Transverse colon (tissue), 4 donors: ENCODE results near the gene DHFR. TPM values are rescaled to one million over a fixed set of nuclear protein-coding genes. Genes with fewer than 3 reads are reported as not detected.

ENCODE experiments used
- DNase-seq: peaks from one replicate; pipeline ENCODE4 v3.0.0-alpha.2; 2019
- H3K27ac ChIP-seq, 4 donors: fragments of 200-600 bp; sonication (generic); 2 replicates each; pipeline ENCODE4 v1.5.1; 2016 to 2018; ENCODE audit warnings: inconsistent platforms in 4 of 4
- H3K27me3 ChIP-seq: fragments of 200-600 bp; sonication (generic); 2 replicates; pipeline ENCODE4 v1.5.1; 2017; ENCODE audit warnings: inconsistent platforms
- H3K36me3 ChIP-seq, 4 donors: fragments of 200-600 bp; sonication (generic); 2 replicates each; pipeline ENCODE4 v1.5.1; 2017 to 2019; ENCODE audit warnings: inconsistent platforms in 4 of 4
- H3K4me1 ChIP-seq, 4 donors: fragments of 200-600 bp; sonication (generic); 2 replicates each; pipeline ENCODE4 v1.5.1; 2017 to 2020; ENCODE audit warnings: inconsistent platforms in 4 of 4
- H3K4me3 ChIP-seq, 4 donors: fragments of 200-600 bp; sonication (generic); 1 replicate in 1 of 4; 2 replicates in 3 of 4; pipeline versions ENCODE4 v1.5.1 to v1.6.1; 2017 to 2019; ENCODE audit warnings: inconsistent platforms in 4 of 4
- H3K9me3 ChIP-seq, 2 donors: fragments of 200-600 bp; sonication (generic); 2 replicates each; pipeline ENCODE4 v1.5.1; 2017 to 2019; ENCODE audit warnings: inconsistent platforms in 2 of 2
- EP300 ChIP-seq: sonication (generic); formaldehyde crosslinking; IDR thresholded peaks from one replicate; pipeline ENCODE4 v1.6.1; 2017; ENCODE audit warnings: antibody characterized with exemption, low read depth
- POLR2A ChIP-seq: fragments of 450-650 bp; IDR thresholded peaks from one replicate; pipeline ENCODE4 v1.6.1; 2016; ENCODE audit warnings: antibody characterized with exemption, mild to moderate bottlenecking, moderate library complexity
- POLR2AphosphoS5 ChIP-seq, 3 donors: sonication (generic); formaldehyde crosslinking; IDR thresholded peaks; one replicate each; pipeline ENCODE4 v1.6.1; 2016; ENCODE audit warnings: antibody characterized with exemption in 3 of 3
- WGBS, 2 donors: methylation state at CpG; one replicate each; pipeline ENCODE4 v1.1.5; 2018; ENCODE audit warnings: low coverage in 1 of 2; 5-methylcytosine and 5-hydroxymethylcytosine counted together
- in situ Hi-C, 4 donors: fragments of 200-750 bp; cut with MboI; loops; one replicate each; pipeline versions ENCODE4 v1.15.0 to v1.15.1; 2017; ENCODE audit warnings: low sequenced_read_pairs in 3 of 4, low pct_ligation_motif_present in 1 of 4, low pct_unique_long_range_greater_than_20kb in 1 of 4
- intact Hi-C: fragments of 100-400 bp; cut with DNase I; formaldehyde crosslinking; loops from one replicate; pipeline ENCODE4 v1.15.1; 2023; ENCODE audit warnings: low total_unique reads
- total RNA-seq, 4 donors: library from RNA; depleted of rRNA; stranded (reverse); fragments of >200 nt; gene quantifications; one replicate each; pipeline ENCODE4 v1.1.0, GENCODE V29; 2016
- TF ChIP-seq, protein P1 (sequence below), 5 experiments: fragments of 200-600 bp in 3 of 5; fragments of 450-650 bp in 2 of 5; sonication (generic) in 3 of 5; IDR thresholded peaks; 1 replicate in 2 of 5; 2 replicates in 3 of 5; pipeline ENCODE4 v1.5.1; 2016 to 2017; ENCODE audit warnings: antibody characterized with exemption in 5 of 5, inconsistent platforms in 3 of 5, mild to moderate bottlenecking in 2 of 5, moderate library complexity in 1 of 5

DHFR gene
- total RNA-seq, 4 donors from 2014 or later: 12.7 to 31.4 (median 26.8) TPM

DNA sequence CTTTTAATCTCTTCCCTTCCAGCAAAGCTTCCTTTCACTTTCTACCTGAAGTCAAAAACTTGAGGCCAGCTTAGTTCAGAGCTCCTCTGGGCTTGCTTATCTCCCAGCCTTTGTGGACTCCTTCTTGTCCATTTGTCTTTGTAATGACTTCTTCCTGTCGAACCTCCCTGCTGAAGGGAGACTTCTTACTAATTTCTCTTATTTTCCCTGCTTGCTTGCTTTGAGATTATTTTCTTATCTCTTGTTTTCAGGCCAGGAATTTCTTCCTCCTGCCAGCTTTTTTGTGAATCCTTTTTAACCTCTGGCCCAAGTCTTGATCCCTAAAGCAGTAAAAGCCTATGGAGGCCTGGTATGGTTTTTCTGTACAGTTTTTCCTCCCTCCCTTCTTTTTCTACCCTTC is 46.8 kb upstream of the DHFR start:
- Histone ChIP-seq H3K9me3 (no peaks in the 10 kb centered on the region), H3K4me3 (no peak overlapping the region), H3K4me1 (peaks cover 1 to 16% (median 3%) of the 10 kb centered on the region in 4 donors), H3K27me3 (no peaks in the 10 kb centered on the region), H3K36me3 (no peaks in the 10 kb centered on the region), H3K27ac (no peak overlapping the region)
- 61 to 94% methylated on average over 1 of the region's 1 CpG for WGBS, 2 donors
- DNase-seq: no peak
- in situ Hi-C loops: no loop called here
- TF ChIP-seq EP300 (no peak), POLR2A (no peak), POLR2AphosphoS5 (IDR thresholded peaks at IDR 0.05) (no peak)
- TF ChIP-seq, protein P1, sequence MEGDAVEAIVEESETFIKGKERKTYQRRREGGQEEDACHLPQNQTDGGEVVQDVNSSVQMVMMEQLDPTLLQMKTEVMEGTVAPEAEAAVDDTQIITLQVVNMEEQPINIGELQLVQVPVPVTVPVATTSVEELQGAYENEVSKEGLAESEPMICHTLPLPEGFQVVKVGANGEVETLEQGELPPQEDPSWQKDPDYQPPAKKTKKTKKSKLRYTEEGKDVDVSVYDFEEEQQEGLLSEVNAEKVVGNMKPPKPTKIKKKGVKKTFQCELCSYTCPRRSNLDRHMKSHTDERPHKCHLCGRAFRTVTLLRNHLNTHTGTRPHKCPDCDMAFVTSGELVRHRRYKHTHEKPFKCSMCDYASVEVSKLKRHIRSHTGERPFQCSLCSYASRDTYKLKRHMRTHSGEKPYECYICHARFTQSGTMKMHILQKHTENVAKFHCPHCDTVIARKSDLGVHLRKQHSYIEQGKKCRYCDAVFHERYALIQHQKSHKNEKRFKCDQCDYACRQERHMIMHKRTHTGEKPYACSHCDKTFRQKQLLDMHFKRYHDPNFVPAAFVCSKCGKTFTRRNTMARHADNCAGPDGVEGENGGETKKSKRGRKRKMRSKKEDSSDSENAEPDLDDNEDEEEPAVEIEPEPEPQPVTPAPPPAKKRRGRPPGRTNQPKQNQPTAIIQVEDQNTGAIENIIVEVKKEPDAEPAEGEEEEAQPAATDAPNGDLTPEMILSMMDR (IDR thresholded peaks at IDR 0.05): no peak
- intact Hi-C loops: no loop called here

DNA sequence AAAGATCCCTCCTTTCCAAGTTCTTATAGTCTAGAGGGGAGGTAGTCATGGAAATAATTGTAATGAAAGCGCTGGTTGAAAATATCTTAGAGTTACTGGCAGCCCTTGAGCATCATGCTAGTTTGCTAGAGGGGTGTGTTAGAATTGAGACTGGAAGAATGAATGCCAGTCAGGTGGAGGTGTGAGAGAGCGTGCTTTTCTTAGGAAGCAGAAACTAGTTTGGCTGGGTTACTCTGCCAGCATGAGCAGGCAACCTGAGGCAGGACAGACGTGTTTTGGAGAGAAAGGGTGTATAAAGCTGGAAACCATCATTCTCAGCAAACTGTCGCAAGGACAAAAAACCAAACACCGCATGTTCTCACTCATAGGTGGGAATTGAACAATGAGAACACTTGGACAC is 43.6 kb upstream of the DHFR start:
- Histone ChIP-seq H3K27ac (no peak overlapping the region), H3K4me1 (peaks cover 3 to 25% (median 4%) of the 10 kb centered on the region in 4 donors), H3K4me3 (no peak overlapping the region), H3K36me3 (no peaks in the 10 kb centered on the region), H3K9me3 (no peaks in the 10 kb centered on the region), H3K27me3 (no peaks in the 10 kb centered on the region)
- in situ Hi-C loops (loop anchor here in 2 of 4 donors (25.0 kb wide), 1 partner anchor 489 kb away; no protein-coding TSS in a partner anchor), intact Hi-C loops (no loop called here)
- TF ChIP-seq POLR2AphosphoS5 (IDR thresholded peaks at IDR 0.05): no peak
- 86 to 100% methylated on average over 1 to 5 of the region's 5 CpGs for WGBS, 2 donors
- DNase-seq: no peak

DNA sequence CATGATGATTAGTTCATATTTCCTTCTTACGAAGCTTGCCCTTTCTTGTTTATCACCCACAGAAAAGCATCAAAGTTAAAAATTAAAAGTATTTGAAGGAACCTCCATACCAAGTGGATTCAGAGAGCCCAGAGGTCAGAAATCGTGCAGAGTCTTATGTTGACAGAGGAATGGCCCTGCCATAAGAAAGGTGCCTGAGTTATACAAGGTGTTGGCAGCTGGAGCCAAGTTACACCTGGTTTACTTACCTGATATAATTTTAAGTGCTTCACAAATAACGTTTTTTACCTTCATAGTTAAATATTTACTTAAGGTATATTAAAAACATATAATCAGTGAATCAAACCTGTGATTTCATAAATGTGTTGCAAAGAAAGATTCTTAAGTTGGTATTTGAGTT is 42.3 kb upstream of the DHFR start:
- Histone ChIP-seq H3K27me3 (no peaks in the 10 kb centered on the region), H3K36me3 (no peaks in the 10 kb centered on the region), H3K9me3 (no peaks in the 10 kb centered on the region), H3K27ac (no peak overlapping the region), H3K4me1 (peaks cover 3 to 25% (median 4%) of the 10 kb centered on the region in 4 donors), H3K4me3 (no peak overlapping the region)
- in situ Hi-C loops: loop anchor here in 2 of 4 donors (25.0 kb wide), 1 partner anchor 490 kb away; no protein-coding TSS in a partner anchor
- WGBS, 2 donors: 41 to 57% methylated on average over 3 of the region's 3 CpGs
- intact Hi-C loops: no loop called here
- TF ChIP-seq POLR2AphosphoS5 (IDR thresholded peaks at IDR 0.05) (no peak), POLR2A (no peak), EP300 (no peak)
- TF ChIP-seq, protein P1 (IDR thresholded peaks at IDR 0.05): no peak
- DNase-seq: no peak

DNA sequence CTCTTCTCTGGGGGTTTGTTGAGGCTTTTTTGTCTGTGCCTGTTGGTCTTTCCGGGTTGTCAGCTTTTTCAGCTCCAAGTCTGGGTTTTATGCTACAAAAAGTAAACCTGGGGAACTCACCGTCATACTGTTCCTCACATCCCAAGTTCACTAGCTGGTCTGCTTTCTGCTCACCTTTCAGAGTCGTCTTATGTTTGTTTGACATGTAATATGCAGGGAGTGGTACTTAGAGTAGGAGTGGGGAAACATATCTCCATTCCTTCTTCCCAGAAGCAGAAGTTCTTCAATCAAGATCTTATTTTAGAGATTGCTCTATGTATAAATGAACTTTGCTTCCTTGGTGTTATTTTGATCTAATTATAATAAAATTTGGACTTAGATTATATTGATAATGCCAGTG is 41.7 kb upstream of the DHFR start:
- no peaks in the 10 kb centered on the region for H3K9me3 ChIP-seq
- no peak overlapping the region for H3K4me3 ChIP-seq
- H3K27ac ChIP-seq: no peak overlapping the region
- no peak for DNase-seq
- 68% methylated on average over 3 of the region's 3 CpGs; no CpG with 5 or more reads in 1 of the 2 donors for WGBS, 2 donors
- H3K4me1 ChIP-seq: peaks cover 3 to 25% (median 4%) of the 10 kb centered on the region in 4 donors
- no peaks in the 10 kb centered on the region for H3K36me3 ChIP-seq
- TF ChIP-seq EP300 (no peak), POLR2A (no peak), POLR2AphosphoS5 (IDR thresholded peaks at IDR 0.05) (no peak)
- TF ChIP-seq, protein P1 (IDR thresholded peaks at IDR 0.05): no peak
- intact Hi-C loops (no loop called here), in situ Hi-C loops (loop anchor here in 2 of 4 donors (25.0 kb wide), 1 partner anchor 491 kb away; no protein-coding TSS in a partner anchor)
- H3K27me3 ChIP-seq: no peaks in the 10 kb centered on the region

DNA sequence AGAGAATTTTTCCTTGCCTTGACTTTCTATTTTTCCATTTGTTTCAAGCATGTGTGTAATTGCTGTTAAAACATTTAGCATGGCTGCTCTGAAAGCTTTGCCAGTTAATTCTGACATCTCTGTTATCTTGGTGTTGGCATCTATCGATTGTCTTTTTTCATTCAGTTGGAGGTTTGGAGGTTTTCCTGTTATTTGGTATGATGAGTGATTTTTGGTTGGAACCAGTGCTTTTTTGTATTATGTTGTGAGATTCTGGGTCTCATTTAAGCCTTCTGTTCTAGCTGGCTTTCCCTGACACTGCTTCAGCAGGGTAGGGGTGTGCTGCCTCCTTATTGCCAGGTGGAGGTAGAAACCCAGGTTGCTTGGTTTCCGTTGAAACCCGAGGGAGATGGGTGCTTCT is 40.9 kb upstream of the DHFR start:
- H3K9me3 ChIP-seq: no peaks in the 10 kb centered on the region
- 97% methylated on average over 3 of the region's 3 CpGs; no CpG with 5 or more reads in 1 of the 2 donors for WGBS, 2 donors
- TF ChIP-seq EP300: no peak
- intact Hi-C loops (no loop called here), in situ Hi-C loops (loop anchor here in 2 of 4 donors (25.0 kb wide), 1 partner anchor 492 kb away; no protein-coding TSS in a partner anchor)
- H3K4me1 ChIP-seq: peaks cover 3 to 25% (median 4%) of the 10 kb centered on the region in 4 donors
- DNase-seq: no peak
- no peaks in the 10 kb centered on the region for H3K27me3 ChIP-seq
- H3K27ac ChIP-seq: no peak overlapping the region
- H3K4me3 ChIP-seq: no peak overlapping the region
- no peaks in the 10 kb centered on the region for H3K36me3 ChIP-seq
